MV-4-11 (cell line): ENCODE measurements around the gene F10.
A peak's percentile ranks its signal among the peaks of the same experiment; 100 is the strongest.

Experiments used
- DNase-seq: peaks from one replicate; lab custom pipeline; 2025; lab: John Stamatoyannopoulos, UW

Gene F10

GRCh38 chr13:113138792-113139551, 16.4 kb downstream of the F10 start:
- DNase-seq: peak; percentile 32

GRCh38 chr13:113139577-113139976, 17.0 kb downstream of the F10 start:
- DNase-seq: no peak

- no peak for DNase-seq
These were observed 18.3 kb downstream of the F10 start for GRCh38 chr13:113140677-113141600.

- DNase-seq: no peak
These were observed 19.0 kb downstream of the F10 start for GRCh38 chr13:113141601-113141970.

- no peak for DNase-seq
These were observed 20.3 kb downstream of the F10 start for GRCh38 chr13:113142876-113143275.

GRCh38 chr13:113143466-113144254, 21.1 kb downstream of the F10 start:
- DNase-seq: no peak

- no peak for DNase-seq
These were observed 21.6 kb downstream of the F10 start for GRCh38 chr13:113144255-113144629.

GRCh38 chr13:113145496-113145895, 22.9 kb downstream of the F10 start:
- no peak for DNase-seq

GRCh38 chr13:113145911-113146598, 23.5 kb downstream of the F10 start:
- no peak for DNase-seq

- no peak for DNase-seq
These were observed 24.2 kb downstream of the F10 start for GRCh38 chr13:113146750-113147149.

GRCh38 chr13:113147206-113147605, 24.6 kb downstream of the F10 start:
- DNase-seq: no peak

- DNase-seq: no peak
These were observed 25.8 kb downstream of the F10 start for GRCh38 chr13:113148407-113148806.

GRCh38 chr13:113148940-113149503, 26.4 kb downstream of the F10 start:
- DNase-seq: no peak

- no peak for DNase-seq
These were observed 27.3 kb downstream of the F10 start for GRCh38 chr13:113149711-113150549.

GRCh38 chr13:113150550-113151365, 28.2 kb downstream of the F10 start:
- no peak for DNase-seq

- no peak for DNase-seq
These were observed 29.4 kb downstream of the F10 start for GRCh38 chr13:113151745-113152690.

GRCh38 chr13:113152691-113152983, 30.0 kb downstream of the F10 start:
- no peak for DNase-seq

GRCh38 chr13:113152984-113153809, 30.6 kb downstream of the F10 start:
- DNase-seq: no peak
